WTC11 (cell line): ENCODE data around the gene DISC1. TPM values are rescaled to one million over a fixed set of nuclear protein-coding genes. Genes with fewer than 3 reads are reported as not detected.

ENCODE experiments used
- ATAC-seq: fragments of 200-7000 bp; cut with Tn5 transposase; 2 replicates; pipeline ENCODE4 v1.10.0; 2021; ENCODE audit warnings: mild to moderate bottlenecking, moderate library complexity
- CTCF ChIA-PET: fragments of 300-600 bp; sonication (Branson Sonifier 250); formaldehyde crosslinking; loops from one replicate; lab custom pipeline; 2021; ENCODE audit warnings: antibody characterized with exemption; lab: Charles Lee
- POLR2A ChIA-PET: fragments of 350-600 bp; sonication (Branson Sonifier 250); formaldehyde crosslinking; loops from one replicate; lab custom pipeline; 2021; ENCODE audit warnings: antibody characterized with exemption; lab: Charles Lee
- DNase-seq: peaks from one replicate; pipeline ENCODE4 v3.0.0; 2021; ENCODE audit warnings: low spot score
- H3K27ac Mint-ChIP-seq: 2 replicates; pipeline ENCODE4 v1.8.0; 2021; ENCODE audit warnings: mixed read lengths
- H3K27me3 Mint-ChIP-seq: 2 replicates; pipeline ENCODE4 v1.8.0; 2021; ENCODE audit warnings: low read depth, mild to moderate bottlenecking, moderate library complexity, mixed read lengths
- H3K36me3 Mint-ChIP-seq: 2 replicates; pipeline ENCODE4 v1.8.0; 2021; ENCODE audit warnings: mixed read lengths
- H3K4me1 Mint-ChIP-seq: 2 replicates; pipeline ENCODE4 v1.8.0; 2022; ENCODE audit warnings: mixed read lengths
- H3K4me3 Mint-ChIP-seq: 2 replicates; pipeline ENCODE4 v1.8.0; 2021; ENCODE audit warnings: mild to moderate bottlenecking, moderate library complexity, mixed read lengths
- H3K9me3 Mint-ChIP-seq: 2 replicates; pipeline ENCODE4 v1.8.0; 2021; ENCODE audit warnings: mixed read lengths
- CREM ChIP-seq: sonication (generic); formaldehyde crosslinking; IDR thresholded peaks from 2 replicates; pipeline ENCODE4 v1.8.1; 2022; ENCODE audit warnings: mild to moderate bottlenecking, missing genetic modification reagents, moderate library complexity
- E2F1 ChIP-seq: sonication (generic); formaldehyde crosslinking; IDR thresholded peaks from 2 replicates; pipeline ENCODE4 v1.8.0; 2022; ENCODE audit warnings: mild to moderate bottlenecking, missing genetic modification reagents
- GABPB1 ChIP-seq: sonication (generic); formaldehyde crosslinking; IDR thresholded peaks from 2 replicates; pipeline ENCODE4 v1.8.1; 2023; ENCODE audit warnings: mild to moderate bottlenecking, missing genetic modification reagents
- GTF2I ChIP-seq: fragments of 250-450 bp; sonication (Bioruptor Pico); conservative IDR thresholded peaks from 2 replicates; pipeline ENCODE4 v1.4.0; 2021; ENCODE audit warnings: mild to moderate bottlenecking
- MYBL2 ChIP-seq: sonication (generic); formaldehyde crosslinking; IDR thresholded peaks from 2 replicates; pipeline ENCODE4 v1.8.1; 2023; ENCODE audit warnings: mild to moderate bottlenecking, moderate library complexity, missing genetic modification reagents
- NFATC4 ChIP-seq: fragments of 250-450 bp; sonication (Bioruptor Pico); IDR thresholded peaks from 2 replicates; pipeline ENCODE4 v1.9.0; 2021; ENCODE audit warnings: mild to moderate bottlenecking
- NR1H2 ChIP-seq: sonication (generic); formaldehyde crosslinking; IDR thresholded peaks from 2 replicates; pipeline ENCODE4 v1.9.0; 2021; ENCODE audit warnings: mild to moderate bottlenecking, moderate library complexity, missing genetic modification reagents
- NR2C2 ChIP-seq: sonication (generic); formaldehyde crosslinking; IDR thresholded peaks from 2 replicates; pipeline ENCODE4 v1.8.0; 2022; ENCODE audit warnings: mild to moderate bottlenecking, missing genetic modification reagents
- NR3C1 ChIP-seq: sonication (generic); formaldehyde crosslinking; conservative IDR thresholded peaks from 2 replicates; pipeline ENCODE4 v1.8.1; 2023; ENCODE audit warnings: low read depth, mild to moderate bottlenecking, missing genetic modification reagents
- PREB ChIP-seq: sonication (generic); formaldehyde crosslinking; IDR thresholded peaks from 2 replicates; pipeline ENCODE4 v1.8.1; 2022; ENCODE audit warnings: mild to moderate bottlenecking, missing genetic modification reagents, moderate library complexity, borderline replicate concordance
- PRRX2 ChIP-seq: fragments of 250-450 bp; sonication (Bioruptor Pico); IDR thresholded peaks from 2 replicates; pipeline ENCODE4 v1.8.0; 2021; ENCODE audit warnings: mild to moderate bottlenecking
- RORB ChIP-seq: fragments of 250-450 bp; sonication (Bioruptor Pico); IDR thresholded peaks from 2 replicates; pipeline ENCODE4 v1.9.0; 2021; ENCODE audit warnings: mild to moderate bottlenecking
- ZNF121 ChIP-seq: sonication (generic); formaldehyde crosslinking; IDR thresholded peaks from 2 replicates; pipeline ENCODE4 v1.8.0; 2023; ENCODE audit warnings: missing genetic modification reagents
- ZNF219 ChIP-seq: sonication (generic); formaldehyde crosslinking; IDR thresholded peaks from 2 replicates; pipeline ENCODE4 v1.8.0; 2023; ENCODE audit warnings: missing genetic modification reagents, mild to moderate bottlenecking, borderline replicate concordance
- ZNF317 ChIP-seq: sonication (generic); formaldehyde crosslinking; IDR thresholded peaks from 2 replicates; pipeline ENCODE4 v1.8.1; 2023; ENCODE audit warnings: low read depth, mild to moderate bottlenecking, moderate library complexity, missing genetic modification reagents, borderline replicate concordance
- ZNF396 ChIP-seq: fragments of 250-450 bp; sonication (Bioruptor Pico); IDR thresholded peaks from 2 replicates; pipeline ENCODE4 v1.8.0; 2021; ENCODE audit warnings: mild to moderate bottlenecking, moderate library complexity, borderline replicate concordance
- total RNA-seq: library from RNA; stranded (reverse); gene quantifications from 3 replicates; pipeline ENCODE4 v1.2.3, GENCODE V29; 2021
- TF ChIP-seq, protein P1 (sequence below): fragments of 250-450 bp; sonication (Bioruptor Pico); IDR thresholded peaks from 2 replicates; pipeline ENCODE4 v1.9.0; 2021; ENCODE audit warnings: mild to moderate bottlenecking
- TF ChIP-seq, protein P2 (sequence below): fragments of 250-450 bp; sonication (Bioruptor Pico); IDR thresholded peaks from 2 replicates; pipeline ENCODE4 v2.1.2; 2022; ENCODE audit warnings: mild to moderate bottlenecking, moderate library complexity
- TF ChIP-seq, protein P3 (sequence below): sonication (generic); formaldehyde crosslinking; IDR thresholded peaks from 2 replicates; pipeline ENCODE4 v1.8.0; 2022; ENCODE audit warnings: missing genetic modification reagents
- TF ChIP-seq, protein P4 (sequence below): sonication (generic); formaldehyde crosslinking; conservative IDR thresholded peaks from 2 replicates; pipeline ENCODE4 v1.8.1; 2023; ENCODE audit warnings: mild to moderate bottlenecking, low read depth, missing genetic modification reagents, moderate library complexity

Gene DISC1
- total RNA-seq, 1 experiment from 2014 or later, result 5.5 TPM

GRCh38 chr1:231701306-231701705 lies 74.7 kb downstream of the DISC1 start:
- Mint-ChIP-seq H3K4me1 (no peaks in the 10 kb centered on the region), H3K4me3 (no peak overlapping the region), H3K27ac (no peak overlapping the region), H3K36me3 (no peaks in the 10 kb centered on the region), H3K9me3 (peaks cover 6% of the 10 kb centered on the region; the same call in 1 of the 2 replicates)
- ChIA-PET POLR2A (no interaction called here), CTCF (no interaction called here)
- no peak for DNase-seq
- no peak for TF ChIP-seq ZNF219
- TF ChIP-seq NR3C1 (CRISPR knock-in tag), result no peak
- TF ChIP-seq, all 79 proteins: peak for 0
- no peak for ATAC-seq
- H3K27me3 Mint-ChIP-seq, result no peaks in the 10 kb centered on the region

GRCh38 chr1:231702331-231702730 lies 75.7 kb downstream of the DISC1 start:
- H3K27me3 Mint-ChIP-seq, result no peaks in the 10 kb centered on the region
- DNase-seq (no peak), ATAC-seq (no peak)
- no peak overlapping the region for H3K27ac Mint-ChIP-seq
- H3K4me1 Mint-ChIP-seq, result no peaks in the 10 kb centered on the region
- CTCF ChIA-PET, result no interaction called here
- no peak overlapping the region for H3K4me3 Mint-ChIP-seq
- H3K9me3 Mint-ChIP-seq, result peaks cover 6% of the 10 kb centered on the region; the same call in 1 of the 2 replicates
- H3K36me3 Mint-ChIP-seq, result no peaks in the 10 kb centered on the region
- TF ChIP-seq ZNF317 (no peak), PREB (CRISPR knock-in tag) (no peak), E2F1 (CRISPR knock-in tag) (no peak), NR3C1 (CRISPR knock-in tag) (no peak), ZNF121 (no peak), NR2C2 (CRISPR knock-in tag) (no peak), NFATC4 (CRISPR knock-in tag) (no peak), NR1H2 (CRISPR knock-in tag) (no peak), MYBL2 (no peak), PRRX2 (CRISPR knock-in tag) (no peak), GTF2I (CRISPR knock-in tag) (no peak), GABPB1 (CRISPR knock-in tag) (no peak), CREM (CRISPR knock-in tag) (no peak), RORB (CRISPR knock-in tag) (no peak), ZNF396 (no peak)
- TF ChIP-seq, protein P1, sequence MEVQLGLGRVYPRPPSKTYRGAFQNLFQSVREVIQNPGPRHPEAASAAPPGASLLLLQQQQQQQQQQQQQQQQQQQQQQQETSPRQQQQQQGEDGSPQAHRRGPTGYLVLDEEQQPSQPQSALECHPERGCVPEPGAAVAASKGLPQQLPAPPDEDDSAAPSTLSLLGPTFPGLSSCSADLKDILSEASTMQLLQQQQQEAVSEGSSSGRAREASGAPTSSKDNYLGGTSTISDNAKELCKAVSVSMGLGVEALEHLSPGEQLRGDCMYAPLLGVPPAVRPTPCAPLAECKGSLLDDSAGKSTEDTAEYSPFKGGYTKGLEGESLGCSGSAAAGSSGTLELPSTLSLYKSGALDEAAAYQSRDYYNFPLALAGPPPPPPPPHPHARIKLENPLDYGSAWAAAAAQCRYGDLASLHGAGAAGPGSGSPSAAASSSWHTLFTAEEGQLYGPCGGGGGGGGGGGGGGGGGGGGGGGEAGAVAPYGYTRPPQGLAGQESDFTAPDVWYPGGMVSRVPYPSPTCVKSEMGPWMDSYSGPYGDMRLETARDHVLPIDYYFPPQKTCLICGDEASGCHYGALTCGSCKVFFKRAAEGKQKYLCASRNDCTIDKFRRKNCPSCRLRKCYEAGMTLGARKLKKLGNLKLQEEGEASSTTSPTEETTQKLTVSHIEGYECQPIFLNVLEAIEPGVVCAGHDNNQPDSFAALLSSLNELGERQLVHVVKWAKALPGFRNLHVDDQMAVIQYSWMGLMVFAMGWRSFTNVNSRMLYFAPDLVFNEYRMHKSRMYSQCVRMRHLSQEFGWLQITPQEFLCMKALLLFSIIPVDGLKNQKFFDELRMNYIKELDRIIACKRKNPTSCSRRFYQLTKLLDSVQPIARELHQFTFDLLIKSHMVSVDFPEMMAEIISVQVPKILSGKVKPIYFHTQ (CRISPR knock-in tag), result no peak
- TF ChIP-seq, protein P2, sequence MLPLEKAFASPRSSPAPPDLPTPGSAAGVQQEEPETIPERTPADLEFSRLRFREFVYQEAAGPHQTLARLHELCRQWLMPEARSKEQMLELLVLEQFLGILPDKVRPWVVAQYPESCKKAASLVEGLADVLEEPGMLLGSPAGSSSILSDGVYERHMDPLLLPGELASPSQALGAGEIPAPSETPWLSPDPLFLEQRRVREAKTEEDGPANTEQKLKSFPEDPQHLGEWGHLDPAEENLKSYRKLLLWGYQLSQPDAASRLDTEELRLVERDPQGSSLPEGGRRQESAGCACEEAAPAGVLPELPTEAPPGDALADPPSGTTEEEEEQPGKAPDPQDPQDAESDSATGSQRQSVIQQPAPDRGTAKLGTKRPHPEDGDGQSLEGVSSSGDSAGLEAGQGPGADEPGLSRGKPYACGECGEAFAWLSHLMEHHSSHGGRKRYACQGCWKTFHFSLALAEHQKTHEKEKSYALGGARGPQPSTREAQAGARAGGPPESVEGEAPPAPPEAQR (CRISPR knock-in tag), result no peak
- TF ChIP-seq, protein P3, sequence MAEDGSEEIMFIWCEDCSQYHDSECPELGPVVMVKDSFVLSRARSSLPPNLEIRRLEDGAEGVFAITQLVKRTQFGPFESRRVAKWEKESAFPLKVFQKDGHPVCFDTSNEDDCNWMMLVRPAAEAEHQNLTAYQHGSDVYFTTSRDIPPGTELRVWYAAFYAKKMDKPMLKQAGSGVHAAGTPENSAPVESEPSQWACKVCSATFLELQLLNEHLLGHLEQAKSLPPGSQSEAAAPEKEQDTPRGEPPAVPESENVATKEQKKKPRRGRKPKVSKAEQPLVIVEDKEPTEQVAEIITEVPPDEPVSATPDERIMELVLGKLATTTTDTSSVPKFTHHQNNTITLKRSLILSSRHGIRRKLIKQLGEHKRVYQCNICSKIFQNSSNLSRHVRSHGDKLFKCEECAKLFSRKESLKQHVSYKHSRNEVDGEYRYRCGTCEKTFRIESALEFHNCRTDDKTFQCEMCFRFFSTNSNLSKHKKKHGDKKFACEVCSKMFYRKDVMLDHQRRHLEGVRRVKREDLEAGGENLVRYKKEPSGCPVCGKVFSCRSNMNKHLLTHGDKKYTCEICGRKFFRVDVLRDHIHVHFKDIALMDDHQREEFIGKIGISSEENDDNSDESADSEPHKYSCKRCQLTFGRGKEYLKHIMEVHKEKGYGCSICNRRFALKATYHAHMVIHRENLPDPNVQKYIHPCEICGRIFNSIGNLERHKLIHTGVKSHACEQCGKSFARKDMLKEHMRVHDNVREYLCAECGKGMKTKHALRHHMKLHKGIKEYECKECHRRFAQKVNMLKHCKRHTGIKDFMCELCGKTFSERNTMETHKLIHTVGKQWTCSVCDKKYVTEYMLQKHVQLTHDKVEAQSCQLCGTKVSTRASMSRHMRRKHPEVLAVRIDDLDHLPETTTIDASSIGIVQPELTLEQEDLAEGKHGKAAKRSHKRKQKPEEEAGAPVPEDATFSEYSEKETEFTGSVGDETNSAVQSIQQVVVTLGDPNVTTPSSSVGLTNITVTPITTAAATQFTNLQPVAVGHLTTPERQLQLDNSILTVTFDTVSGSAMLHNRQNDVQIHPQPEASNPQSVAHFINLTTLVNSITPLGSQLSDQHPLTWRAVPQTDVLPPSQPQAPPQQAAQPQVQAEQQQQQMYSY (CRISPR knock-in tag), result no peak
- TF ChIP-seq, protein P4, sequence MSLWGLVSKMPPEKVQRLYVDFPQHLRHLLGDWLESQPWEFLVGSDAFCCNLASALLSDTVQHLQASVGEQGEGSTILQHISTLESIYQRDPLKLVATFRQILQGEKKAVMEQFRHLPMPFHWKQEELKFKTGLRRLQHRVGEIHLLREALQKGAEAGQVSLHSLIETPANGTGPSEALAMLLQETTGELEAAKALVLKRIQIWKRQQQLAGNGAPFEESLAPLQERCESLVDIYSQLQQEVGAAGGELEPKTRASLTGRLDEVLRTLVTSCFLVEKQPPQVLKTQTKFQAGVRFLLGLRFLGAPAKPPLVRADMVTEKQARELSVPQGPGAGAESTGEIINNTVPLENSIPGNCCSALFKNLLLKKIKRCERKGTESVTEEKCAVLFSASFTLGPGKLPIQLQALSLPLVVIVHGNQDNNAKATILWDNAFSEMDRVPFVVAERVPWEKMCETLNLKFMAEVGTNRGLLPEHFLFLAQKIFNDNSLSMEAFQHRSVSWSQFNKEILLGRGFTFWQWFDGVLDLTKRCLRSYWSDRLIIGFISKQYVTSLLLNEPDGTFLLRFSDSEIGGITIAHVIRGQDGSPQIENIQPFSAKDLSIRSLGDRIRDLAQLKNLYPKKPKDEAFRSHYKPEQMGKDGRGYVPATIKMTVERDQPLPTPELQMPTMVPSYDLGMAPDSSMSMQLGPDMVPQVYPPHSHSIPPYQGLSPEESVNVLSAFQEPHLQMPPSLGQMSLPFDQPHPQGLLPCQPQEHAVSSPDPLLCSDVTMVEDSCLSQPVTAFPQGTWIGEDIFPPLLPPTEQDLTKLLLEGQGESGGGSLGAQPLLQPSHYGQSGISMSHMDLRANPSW (CRISPR knock-in tag), result no peak
- POLR2A ChIA-PET, result no interaction called here
